Gastrocnemius medialis (tissue), 4 donors: ENCODE data around the gene MEIS1.

Experiments used
- CTCF ChIP-seq, 5 experiments: fragments of 450-650 bp in 3 of 5; fragments of 200-600 bp in 2 of 5; sonication (generic) in 2 of 5; IDR thresholded peaks in 4 of 5; conservative IDR thresholded peaks in 1 of 5; 1 replicate in 4 of 5; 2 replicates in 1 of 5; pipeline ENCODE4 v1.5.1; 2016 to 2019; ENCODE audit warnings: antibody characterized with exemption in 5 of 5, mild to moderate bottlenecking in 3 of 5, moderate library complexity in 3 of 5
- POLR2A ChIP-seq, 2 donors: fragments of 450-650 bp; IDR thresholded peaks; one replicate each; pipeline ENCODE4 v1.6.1; 2017; ENCODE audit warnings: antibody characterized with exemption in 2 of 2, mild to moderate bottlenecking in 2 of 2, moderate library complexity in 2 of 2

- TF ChIP-seq POLR2A (IDR thresholded peaks at IDR 0.05) (no peak), CTCF (IDR thresholded peaks at IDR 0.05 in 4 of 5, conservative IDR thresholded peaks at IDR 0.05 in 1 of 5) (no peak)
Measured at GRCh38 chr2:66463206-66463755, 28.4 kb downstream of the MEIS1 start.
